HG03066 (cell line): ENCODE results near the gene DIO3.
"Not testable (repeated sequence)": the region's sequence is repeated elsewhere in the genome, so short reads cannot be mapped to it uniquely, and the experiment has no call there.

Source experiments
- ATAC-seq: cut with Tn5 transposase; IDR thresholded peaks from one replicate; pipeline ENCODE4 v1.9.1; 2021; ENCODE audit warnings: low read depth; ENCODE audit not compliant: unreplicated experiment

The DIO3 gene

GRCh38 chr14:101540481-101541462 lies 20.5 kb upstream of the DIO3 start:
- no peak for ATAC-seq

GRCh38 chr14:101542391-101542790 lies 18.9 kb upstream of the DIO3 start:
- no peak for ATAC-seq

- ATAC-seq = no peak
Measured at GRCh38 chr14:101543814-101544213, 17.5 kb upstream of the DIO3 start.

- ATAC-seq = no peak
Measured at GRCh38 chr14:101544550-101544949, 16.7 kb upstream of the DIO3 start.

- no peak for ATAC-seq
Measured at GRCh38 chr14:101546706-101547105, 14.6 kb upstream of the DIO3 start.

- no peak for ATAC-seq
Measured at GRCh38 chr14:101547107-101547738, 14.1 kb upstream of the DIO3 start.

GRCh38 chr14:101547961-101548669 lies 13.2 kb upstream of the DIO3 start:
- no peak for ATAC-seq

- no peak for ATAC-seq
Measured at GRCh38 chr14:101548710-101549109, 12.6 kb upstream of the DIO3 start.

- no peak for ATAC-seq
Measured at GRCh38 chr14:101549154-101549553, 12.1 kb upstream of the DIO3 start.

GRCh38 chr14:101550202-101550912 lies 10.9 kb upstream of the DIO3 start:
- not testable (repeated sequence) for ATAC-seq

- ATAC-seq = no peak
Measured at GRCh38 chr14:101551729-101552595, 9.3 kb upstream of the DIO3 start.

GRCh38 chr14:101552786-101553231 lies 8.5 kb upstream of the DIO3 start:
- ATAC-seq = no peak

GRCh38 chr14:101553393-101553792 lies 7.9 kb upstream of the DIO3 start:
- no peak for ATAC-seq

- ATAC-seq = no peak
Measured at GRCh38 chr14:101553931-101554330, 7.4 kb upstream of the DIO3 start.

GRCh38 chr14:101554991-101555668 lies 6.2 kb upstream of the DIO3 start:
- no peak for ATAC-seq

- ATAC-seq = not testable (repeated sequence)
Measured at GRCh38 chr14:101555669-101556043, 5.6 kb upstream of the DIO3 start.

- no peak for ATAC-seq
Measured at GRCh38 chr14:101556131-101556530, 5.2 kb upstream of the DIO3 start.

- ATAC-seq = no peak
Measured at GRCh38 chr14:101556566-101557320, 4.6 kb upstream of the DIO3 start.
